A673 (cell line): ENCODE data around the gene GRIN2A. TPM values are rescaled to one million over a fixed set of nuclear protein-coding genes. Genes with fewer than 3 reads are reported as not detected.

Experiments used
- BruUV-seq: library from RNA; stranded (reverse); fragments of 400-500 nt; replicated peaks from 2 replicates; lab custom pipeline; 2021; lab: Mats Ljungman, UMichigan
- CTCF ChIA-PET: fragments of 300-600 bp; sonication (Branson Sonifier 250); formaldehyde crosslinking; loops from one replicate; lab custom pipeline; 2022; ENCODE audit warnings: antibody characterized with exemption; lab: Charles Lee
- POLR2A ChIA-PET: fragments of 300-600 bp; sonication (Branson Sonifier 250); formaldehyde crosslinking; loops from one replicate; lab custom pipeline; 2022; ENCODE audit warnings: antibody characterized with exemption; ENCODE audit not compliant: low non-redundant PET; lab: Charles Lee
- DNase-seq: peaks from one replicate; pipeline ENCODE4 v3.0.0-alpha.2; 2015; ENCODE audit warnings: low spot score
- H3K27ac ChIP-seq: fragments of 200-600 bp; sonication (generic); 2 replicates; pipeline ENCODE4 v1.5.1; 2016; ENCODE audit warnings: mixed run types, low read depth, mild to moderate bottlenecking, mixed read lengths, antibody characterized with exemption, low read length; ENCODE audit not compliant: poor library complexity, severe bottlenecking
- H3K27me3 ChIP-seq: fragments of 200-600 bp; sonication (generic); replicated peaks from 2 replicates; pipeline ENCODE4 v1.6.1; 2017; ENCODE audit warnings: mixed run types, low read depth, mild to moderate bottlenecking, mixed read lengths, antibody characterized with exemption, low read length; ENCODE audit not compliant: insufficient read depth, poor library complexity
- H3K36me3 ChIP-seq: fragments of 200-600 bp; sonication (generic); 2 replicates; pipeline ENCODE4 v1.6.1; 2016; ENCODE audit warnings: mixed run types, mild to moderate bottlenecking, mixed read lengths, antibody characterized with exemption, low read length; ENCODE audit not compliant: insufficient read depth, poor library complexity, severe bottlenecking
- H3K4me1 ChIP-seq: fragments of 200-600 bp; sonication (generic); 2 replicates; pipeline ENCODE4 v1.6.1; 2017; ENCODE audit warnings: mixed run types, mild to moderate bottlenecking, mixed read lengths, antibody characterized with exemption, low read length; ENCODE audit not compliant: insufficient read depth, poor library complexity, severe bottlenecking
- H3K4me3 ChIP-seq: fragments of 200-600 bp; sonication (generic); 2 replicates; pipeline ENCODE4 v1.5.1; 2016; ENCODE audit warnings: low read depth, mixed run types, mild to moderate bottlenecking, mixed read lengths, low read length; ENCODE audit not compliant: poor library complexity, severe bottlenecking
- H3K9me3 ChIP-seq: fragments of 200-600 bp; sonication (generic); 2 replicates; pipeline ENCODE4 v1.6.1; 2016; ENCODE audit warnings: mixed run types, low read depth, mild to moderate bottlenecking, mixed read lengths, antibody characterized with exemption, low read length; ENCODE audit not compliant: poor library complexity, severe bottlenecking
- EZH2 ChIP-seq: fragments of 200-600 bp; sonication (generic); IDR thresholded peaks from 2 replicates; pipeline ENCODE4 v1.6.1; 2017; ENCODE audit warnings: borderline replicate concordance, low read depth, mild to moderate bottlenecking, mixed read lengths, antibody characterized with exemption, low read length; ENCODE audit not compliant: poor library complexity, severe bottlenecking
- intact Hi-C: fragments of 100-400 bp; cut with micrococcal nuclease; formaldehyde crosslinking; loops from one replicate; pipeline ENCODE4 v1.10.0; 2022; ENCODE audit not compliant: unreplicated experiment
- total RNA-seq: library from RNA; stranded (reverse); gene quantifications from 2 replicates; pipeline ENCODE4 v1.2.3, GENCODE V29; 2021
- TF ChIP-seq, protein P1 (sequence below): fragments of 300-800, 200-600 bp; sonication (generic); conservative IDR thresholded peaks from 2 replicates; pipeline ENCODE4 v1.5.1; 2017; ENCODE audit warnings: low read depth, mild to moderate bottlenecking, antibody characterized with exemption, low read length, moderate library complexity, mixed read lengths

The GRIN2A gene
- total RNA-seq, 1 experiment from 2014 or later, result 1.2 TPM

DNA sequence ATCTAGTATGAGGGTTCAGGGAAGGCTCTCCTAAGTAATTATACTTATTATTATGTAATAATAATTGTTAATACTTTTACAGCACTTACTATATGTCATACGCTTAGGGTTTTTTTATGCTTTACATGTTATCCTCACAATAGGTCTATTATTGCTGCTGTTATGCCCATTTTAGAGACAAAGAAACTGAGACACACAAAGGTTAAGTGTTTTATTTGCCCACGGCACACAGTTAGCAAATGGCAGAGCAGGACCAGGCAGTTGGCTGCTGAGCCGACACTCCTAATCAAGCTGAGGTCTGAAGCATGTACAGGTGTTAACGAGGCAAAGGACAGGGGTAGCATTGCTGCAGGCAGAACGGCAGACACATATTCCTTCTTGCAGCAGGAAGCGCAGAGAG is 443.5 kb downstream of the GRIN2A start:
- CTCF ChIA-PET, result no interaction called here
- no TSS peak for BruUV-seq

GRCh38 chr16:9736547-9736946 is 445.7 kb downstream of the GRIN2A start:
- intact Hi-C loops, result no loop called here

More for the DNA sequence above, 443.5 kb downstream of the GRIN2A start:
- no peak for DNase-seq
- POLR2A ChIA-PET, result no interaction called here
- Histone ChIP-seq H3K36me3 (no peaks in the 10 kb centered on the region), H3K4me1 (no peaks in the 10 kb centered on the region), H3K9me3 (no peaks in the 10 kb centered on the region), H3K27me3 (no peaks in the 10 kb centered on the region), H3K27ac (no peak overlapping the region), H3K4me3 (no peak overlapping the region)
- intact Hi-C loops, result no loop called here
- TF ChIP-seq EZH2, result no peak

DNA sequence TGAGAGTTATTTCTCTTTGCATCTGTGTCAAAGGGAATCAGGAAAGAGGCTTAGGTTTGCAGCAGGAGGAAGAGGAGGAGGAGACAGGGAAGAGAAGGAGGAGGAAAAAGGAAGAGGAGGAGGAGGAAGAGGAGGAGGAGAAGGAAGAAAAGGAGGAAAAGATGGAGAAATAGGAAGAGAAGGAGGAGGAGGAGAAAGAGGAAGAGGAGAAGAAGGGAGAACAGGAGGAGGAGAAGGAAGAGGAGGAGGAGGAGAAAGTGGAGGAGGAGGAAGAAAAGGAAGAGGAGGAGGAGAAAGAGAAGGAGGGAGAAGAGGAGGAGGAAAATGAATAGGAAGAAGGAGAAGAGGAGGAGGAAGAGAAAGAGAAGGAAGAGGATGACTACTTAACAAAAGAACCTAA is 459.1 kb downstream of the GRIN2A start:
- H3K36me3 ChIP-seq, result no peaks in the 10 kb centered on the region
- BruUV-seq, result no TSS peak
- no peaks in the 10 kb centered on the region for H3K4me1 ChIP-seq
- intact Hi-C loops, result no loop called here
- POLR2A ChIA-PET, result no interaction called here
- no peaks in the 10 kb centered on the region for H3K27me3 ChIP-seq
- H3K27ac ChIP-seq, result no peak overlapping the region
- TF ChIP-seq, protein P1, sequence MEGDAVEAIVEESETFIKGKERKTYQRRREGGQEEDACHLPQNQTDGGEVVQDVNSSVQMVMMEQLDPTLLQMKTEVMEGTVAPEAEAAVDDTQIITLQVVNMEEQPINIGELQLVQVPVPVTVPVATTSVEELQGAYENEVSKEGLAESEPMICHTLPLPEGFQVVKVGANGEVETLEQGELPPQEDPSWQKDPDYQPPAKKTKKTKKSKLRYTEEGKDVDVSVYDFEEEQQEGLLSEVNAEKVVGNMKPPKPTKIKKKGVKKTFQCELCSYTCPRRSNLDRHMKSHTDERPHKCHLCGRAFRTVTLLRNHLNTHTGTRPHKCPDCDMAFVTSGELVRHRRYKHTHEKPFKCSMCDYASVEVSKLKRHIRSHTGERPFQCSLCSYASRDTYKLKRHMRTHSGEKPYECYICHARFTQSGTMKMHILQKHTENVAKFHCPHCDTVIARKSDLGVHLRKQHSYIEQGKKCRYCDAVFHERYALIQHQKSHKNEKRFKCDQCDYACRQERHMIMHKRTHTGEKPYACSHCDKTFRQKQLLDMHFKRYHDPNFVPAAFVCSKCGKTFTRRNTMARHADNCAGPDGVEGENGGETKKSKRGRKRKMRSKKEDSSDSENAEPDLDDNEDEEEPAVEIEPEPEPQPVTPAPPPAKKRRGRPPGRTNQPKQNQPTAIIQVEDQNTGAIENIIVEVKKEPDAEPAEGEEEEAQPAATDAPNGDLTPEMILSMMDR, result no peak
- TF ChIP-seq EZH2, result no peak
- CTCF ChIA-PET, result no interaction called here
- H3K4me3 ChIP-seq, result no peak overlapping the region
- no peaks in the 10 kb centered on the region for H3K9me3 ChIP-seq
- no peak for DNase-seq

More at GRCh38 chr16:9736547-9736946, 445.7 kb downstream of the GRIN2A start:
- H3K27me3 ChIP-seq, result no peaks in the 10 kb centered on the region
- no TSS peak for BruUV-seq
- H3K9me3 ChIP-seq, result no peaks in the 10 kb centered on the region
- POLR2A ChIA-PET, result interaction anchor here (0.5 kb wide), 1 partner anchor 11 kb away, joined by 3 read pairs; no protein-coding TSS in a partner anchor
- no peak for DNase-seq
- no peaks in the 10 kb centered on the region for H3K36me3 ChIP-seq
- CTCF ChIA-PET, result no interaction called here
- H3K4me1 ChIP-seq, result no peaks in the 10 kb centered on the region
- no peak for TF ChIP-seq EZH2
- TF ChIP-seq, protein P1, result no peak
- no peak overlapping the region for H3K4me3 ChIP-seq
- H3K27ac ChIP-seq, result no peak overlapping the region

GRCh38 chr16:9713907-9714306 is 468.3 kb downstream of the GRIN2A start:
- ChIA-PET CTCF (no interaction called here), POLR2A (no interaction called here)
- no peaks in the 10 kb centered on the region for H3K9me3 ChIP-seq
- H3K27ac ChIP-seq, result no peak overlapping the region
- TF ChIP-seq, protein P1, result no peak
- no peak for TF ChIP-seq EZH2
- intact Hi-C loops, result no loop called here
- no peak for DNase-seq
- BruUV-seq, result no TSS peak
- H3K4me1 ChIP-seq, result no peaks in the 10 kb centered on the region
- no peaks in the 10 kb centered on the region for H3K27me3 ChIP-seq
- H3K4me3 ChIP-seq, result no peak overlapping the region
- H3K36me3 ChIP-seq, result no peaks in the 10 kb centered on the region
